Tibial nerve (tissue), 4 donors: ENCODE results near the gene FUT9. TPM values are rescaled to one million over a fixed set of nuclear protein-coding genes. Genes with fewer than 3 reads are reported as not detected.
A peak's percentile ranks its signal among the peaks of the same experiment; 100 is the strongest.

Source experiments
- DNase-seq, 2 donors: peaks; one replicate each; pipeline ENCODE4 v3.0.0-alpha.2; 2019; ENCODE audit warnings: low spot score in 2 of 2
- H3K27ac ChIP-seq, 4 donors: fragments of 200-600 bp; sonication (generic) in 3 of 4; one replicate each; pipeline ENCODE4 v1.5.1; 2017 to 2019; ENCODE audit warnings: mild to moderate bottlenecking in 1 of 4
- H3K27me3 ChIP-seq, 2 donors: fragments of 200-600 bp; sonication (generic) in 1 of 2; one replicate each; pipeline versions ENCODE4 v1.5.1 to v1.6.0; 2017 to 2019
- H3K36me3 ChIP-seq, 3 donors: fragments of 200-600 bp; sonication (generic); one replicate each; pipeline ENCODE4 v1.5.1; 2018 to 2019
- H3K4me1 ChIP-seq, 4 donors: fragments of 200-600 bp; sonication (generic) in 3 of 4; one replicate each; pipeline ENCODE4 v1.5.1; 2017 to 2019
- H3K4me3 ChIP-seq, 4 donors: fragments of 200-600 bp; sonication (generic) in 3 of 4; one replicate each; pipeline ENCODE4 v1.5.1; 2017 to 2019; ENCODE audit warnings: mild to moderate bottlenecking in 1 of 4, moderate library complexity in 1 of 4
- H3K9me3 ChIP-seq, 4 donors: fragments of 200-600 bp; sonication (generic) in 3 of 4; one replicate each; pipeline ENCODE4 v1.5.1; 2017 to 2019
- EP300 ChIP-seq, 2 donors: sonication (generic); formaldehyde crosslinking; IDR thresholded peaks; one replicate each; pipeline ENCODE4 v1.6.1; 2017; ENCODE audit warnings: antibody characterized with exemption in 2 of 2, mild to moderate bottlenecking in 1 of 2
- POLR2A ChIP-seq, 2 donors: fragments of 450-650 bp; IDR thresholded peaks; one replicate each; pipeline ENCODE4 v1.6.1; 2017; ENCODE audit warnings: antibody characterized with exemption in 2 of 2, mild to moderate bottlenecking in 2 of 2, moderate library complexity in 2 of 2
- WGBS, 2 donors: methylation state at CpG; one replicate each; pipeline ENCODE4 v1.1.5; 2018; 5-methylcytosine and 5-hydroxymethylcytosine counted together
- total RNA-seq, 4 donors: library from RNA; depleted of rRNA; stranded (reverse); fragments of >200 nt; gene quantifications; one replicate each; pipeline ENCODE4 v1.1.0, GENCODE V29; 2016
- TF ChIP-seq, protein P1 (sequence below), 5 experiments: fragments of 200-600 bp in 3 of 5; fragments of 450-650 bp in 2 of 5; sonication (generic) in 3 of 5; IDR thresholded peaks; one replicate each; pipeline ENCODE4 v1.5.1; 2016 to 2019; ENCODE audit warnings: antibody characterized with exemption in 5 of 5, mild to moderate bottlenecking in 3 of 5, moderate library complexity in 2 of 5

The FUT9 gene
- total RNA-seq = not detected

DNA sequence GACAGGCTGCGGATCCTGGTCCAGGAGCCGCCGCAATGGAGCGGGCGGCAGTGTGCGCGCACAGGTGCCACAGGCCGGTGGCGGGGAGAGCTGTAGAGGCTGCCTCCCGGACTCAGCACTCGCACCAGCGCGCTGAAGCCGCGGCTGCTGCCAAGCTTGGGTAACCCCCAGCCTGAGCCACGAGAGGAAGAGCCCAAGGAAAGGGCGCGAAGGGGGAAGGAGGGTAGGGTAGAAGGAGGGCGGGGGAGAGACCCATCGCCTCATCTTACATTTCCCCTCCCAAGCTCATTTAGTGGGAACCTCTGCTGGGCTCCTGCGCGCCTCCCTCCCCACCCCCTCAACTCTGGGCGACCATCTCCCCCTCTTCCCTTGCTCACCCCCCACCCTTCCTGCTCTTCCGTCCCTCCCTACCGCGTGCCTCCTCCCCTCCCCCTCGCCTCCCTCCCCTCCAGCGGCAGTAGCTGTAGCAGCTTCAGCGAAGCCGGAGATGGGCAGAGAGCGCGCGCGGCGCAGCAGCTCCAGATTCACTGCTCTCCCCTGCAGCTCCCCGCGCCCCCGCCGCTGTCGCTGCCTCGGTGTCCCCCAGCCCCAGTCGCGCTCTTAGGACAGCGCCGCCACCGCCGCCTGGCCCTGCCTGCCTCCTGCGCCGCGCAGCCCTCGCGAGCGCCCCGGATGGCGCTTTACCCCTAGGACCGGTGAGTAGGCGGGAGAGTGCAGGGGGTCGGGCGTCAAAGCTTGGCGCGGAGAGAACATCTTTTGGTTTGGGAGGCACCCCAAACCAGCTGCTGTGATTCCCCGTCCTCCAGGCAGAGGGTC lies at the start of gene FUT9:
Gene FUT9, plus strand, starts transcription at position 457 of the 816 bp plus-strand sequence. CDS start 187,182 bp downstream, outside the sequence.
- TF ChIP-seq EP300 (IDR thresholded peaks at IDR 0.05) (no peak), POLR2A (IDR thresholded peaks at IDR 0.05) (no peak)
- TF ChIP-seq, protein P1, sequence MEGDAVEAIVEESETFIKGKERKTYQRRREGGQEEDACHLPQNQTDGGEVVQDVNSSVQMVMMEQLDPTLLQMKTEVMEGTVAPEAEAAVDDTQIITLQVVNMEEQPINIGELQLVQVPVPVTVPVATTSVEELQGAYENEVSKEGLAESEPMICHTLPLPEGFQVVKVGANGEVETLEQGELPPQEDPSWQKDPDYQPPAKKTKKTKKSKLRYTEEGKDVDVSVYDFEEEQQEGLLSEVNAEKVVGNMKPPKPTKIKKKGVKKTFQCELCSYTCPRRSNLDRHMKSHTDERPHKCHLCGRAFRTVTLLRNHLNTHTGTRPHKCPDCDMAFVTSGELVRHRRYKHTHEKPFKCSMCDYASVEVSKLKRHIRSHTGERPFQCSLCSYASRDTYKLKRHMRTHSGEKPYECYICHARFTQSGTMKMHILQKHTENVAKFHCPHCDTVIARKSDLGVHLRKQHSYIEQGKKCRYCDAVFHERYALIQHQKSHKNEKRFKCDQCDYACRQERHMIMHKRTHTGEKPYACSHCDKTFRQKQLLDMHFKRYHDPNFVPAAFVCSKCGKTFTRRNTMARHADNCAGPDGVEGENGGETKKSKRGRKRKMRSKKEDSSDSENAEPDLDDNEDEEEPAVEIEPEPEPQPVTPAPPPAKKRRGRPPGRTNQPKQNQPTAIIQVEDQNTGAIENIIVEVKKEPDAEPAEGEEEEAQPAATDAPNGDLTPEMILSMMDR (IDR thresholded peaks at IDR 0.05) = no peak
- Histone ChIP-seq H3K27ac (no peak within 1 kb of the TSS), H3K4me1 (peaks cover 0 to 16% (median 0%) of the 10 kb centered on the region in 4 donors), H3K4me3 (peak within 1 kb of the TSS in 2 of 4 donors; percentile 7 to 28), H3K36me3 (no peaks in the 10 kb centered on the region), H3K27me3 (peaks cover 0 to 10% of the 10 kb centered on the region in 2 donors), H3K9me3 (no peaks in the 10 kb centered on the region)
- DNase-seq = no peak
- 1 to 4% methylated on average over 43 to 54 of the region's 62 CpGs for WGBS, 2 donors

DNA sequence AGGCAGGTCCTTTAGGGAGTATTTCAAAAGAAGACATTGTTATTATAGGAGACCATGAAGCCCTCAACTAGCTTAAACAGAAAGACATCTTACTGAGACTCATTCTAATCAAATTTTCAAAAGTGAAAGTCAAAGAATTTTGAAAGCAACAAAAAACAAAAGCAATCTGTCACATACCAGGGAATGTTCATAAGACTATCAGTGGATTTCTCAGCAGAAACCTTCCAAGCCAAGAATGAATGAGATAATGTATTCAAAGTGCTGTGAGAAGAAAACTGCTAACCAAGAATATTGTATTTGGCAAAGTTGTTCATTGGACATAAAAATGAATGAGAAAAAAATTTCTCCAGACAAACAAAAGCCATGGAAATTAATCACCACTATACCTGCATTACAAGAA lies 48.2 kb upstream of the FUT9 start:
- H3K4me3 ChIP-seq = no peak overlapping the region
- no peaks in the 10 kb centered on the region for H3K27me3 ChIP-seq
- no peaks in the 10 kb centered on the region for H3K4me1 ChIP-seq
- no peaks in the 10 kb centered on the region for H3K36me3 ChIP-seq
- peaks cover 0 to 15% (median 7%) of the 10 kb centered on the region in 4 donors for H3K9me3 ChIP-seq
- TF ChIP-seq, protein P1 (IDR thresholded peaks at IDR 0.05) = no peak
- TF ChIP-seq EP300 (IDR thresholded peaks at IDR 0.05) (no peak), POLR2A (IDR thresholded peaks at IDR 0.05) (no peak)
- H3K27ac ChIP-seq = no peak overlapping the region
- DNase-seq = no peak

DNA sequence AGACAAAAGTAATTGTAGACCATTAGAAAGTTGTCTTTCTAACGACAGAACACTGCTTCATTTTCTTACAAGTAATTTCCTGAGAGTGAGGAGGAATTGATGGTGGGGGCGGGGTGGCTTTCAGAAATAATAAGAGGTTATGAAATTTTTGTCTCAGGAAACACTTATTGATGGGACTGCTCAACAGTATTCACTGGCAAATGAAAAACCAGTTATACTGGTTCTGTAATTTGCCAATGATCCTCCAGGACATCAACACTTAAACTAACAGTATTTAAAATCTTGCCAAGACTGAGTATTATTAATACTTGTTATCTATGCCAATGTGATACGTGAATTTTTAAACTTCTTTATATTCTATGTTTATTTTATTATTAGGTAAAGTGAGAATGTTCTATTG lies 41.8 kb upstream of the FUT9 start:
- peaks cover 0 to 6% (median 0%) of the 10 kb centered on the region in 4 donors for H3K9me3 ChIP-seq
- H3K27ac ChIP-seq = no peak overlapping the region
- 70 to 72% methylated on average over 3 of the region's 3 CpGs for WGBS, 2 donors
- TF ChIP-seq POLR2A (IDR thresholded peaks at IDR 0.05) = no peak
- H3K36me3 ChIP-seq = no peaks in the 10 kb centered on the region
- no peak overlapping the region for H3K4me3 ChIP-seq
- no peaks in the 10 kb centered on the region for H3K27me3 ChIP-seq
- H3K4me1 ChIP-seq = no peaks in the 10 kb centered on the region
- DNase-seq = no peak

DNA sequence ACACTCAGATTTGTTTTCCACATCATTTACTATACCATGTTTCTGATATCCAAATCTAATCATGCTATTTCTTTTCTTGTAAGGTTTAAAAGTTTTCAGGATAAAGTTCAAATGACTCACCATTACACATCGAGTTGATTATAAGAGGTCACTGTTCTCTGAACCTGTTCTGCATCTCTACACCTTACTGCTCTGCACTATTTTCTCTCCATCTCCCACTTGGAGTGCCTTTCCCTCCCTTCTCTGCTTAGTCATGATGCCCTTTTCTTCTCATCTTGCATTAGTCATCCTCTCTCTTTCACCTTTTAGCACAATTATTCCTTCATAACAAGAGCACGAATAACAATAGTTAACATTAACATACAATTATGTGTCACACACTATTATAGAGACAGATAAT lies 37.5 kb upstream of the FUT9 start:
- TF ChIP-seq, protein P1 (IDR thresholded peaks at IDR 0.05) = no peak
- no peak for TF ChIP-seq POLR2A (IDR thresholded peaks at IDR 0.05)
- TF ChIP-seq EP300 (IDR thresholded peaks at IDR 0.05) = no peak
- Histone ChIP-seq H3K4me1 (no peaks in the 10 kb centered on the region), H3K9me3 (no peaks in the 10 kb centered on the region), H3K27me3 (no peaks in the 10 kb centered on the region), H3K4me3 (no peak overlapping the region), H3K36me3 (no peaks in the 10 kb centered on the region), H3K27ac (no peak overlapping the region)
- no peak for DNase-seq
- 57 to 63% methylated on average over 2 of the region's 2 CpGs for WGBS, 2 donors

DNA sequence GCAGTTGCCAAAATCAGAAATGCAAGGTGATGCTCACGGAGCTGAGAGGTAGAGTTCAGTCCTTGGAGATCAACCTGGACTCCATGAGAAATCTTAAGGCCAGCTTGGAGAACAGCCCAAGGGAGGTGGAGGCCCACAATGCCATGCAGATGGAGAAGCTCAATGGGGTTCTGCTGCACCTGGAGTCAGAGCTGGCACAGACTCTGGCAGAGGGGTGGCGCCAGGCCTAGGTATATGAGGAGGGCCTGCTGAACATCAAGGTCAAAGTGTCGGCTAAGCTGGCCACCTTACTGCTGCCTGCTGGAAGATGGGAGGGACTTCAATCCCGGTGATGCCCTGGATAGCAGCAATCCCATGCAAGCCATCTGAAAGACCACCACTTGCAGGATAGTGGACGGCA lies 23.9 kb upstream of the FUT9 start:
- WGBS, 2 donors = 89 to 94% methylated on average over 5 of the region's 5 CpGs
- no peak for DNase-seq
- peaks cover 0 to 34% (median 0%) of the 10 kb centered on the region in 4 donors for H3K9me3 ChIP-seq
- H3K27ac ChIP-seq = no peak overlapping the region
- no peak overlapping the region for H3K4me3 ChIP-seq
- TF ChIP-seq, protein P1 (IDR thresholded peaks at IDR 0.05) = no peak
- TF ChIP-seq POLR2A (IDR thresholded peaks at IDR 0.05) (no peak), EP300 (IDR thresholded peaks at IDR 0.05) (no peak)
- H3K27me3 ChIP-seq = no peaks in the 10 kb centered on the region
- H3K36me3 ChIP-seq = no peaks in the 10 kb centered on the region
- H3K4me1 ChIP-seq = no peaks in the 10 kb centered on the region
